ENCODE measurements around the gene AP2A2.

GRCh38 chr11:1008803-1009145 is 83.1 kb downstream of the AP2A2 start:
- TF ChIP-seq CTCF (conservative IDR thresholded peaks at IDR 0.05; ENCODE audit: low read depth, low read length), result no peak
- no peak for TF ChIP-seq EZH2 (IDR thresholded peaks at IDR 0.05; ENCODE audit: borderline replicate concordance, low read depth, low read length, poor library complexity, severe bottlenecking)
